CD1c-positive myeloid dendritic cell (primary cell): ENCODE results near the gene CMYA5.

Source experiments
- DNase-seq: peaks from one replicate; pipeline ENCODE4 v3.0.0-alpha.2; 2016; ENCODE audit errors: extremely low spot score

The CMYA5 gene

GRCh38 chr5:79793722-79794121 is 104.1 kb downstream of the CMYA5 start:
- DNase-seq = no peak

GRCh38 chr5:79794347-79794746 is 104.7 kb downstream of the CMYA5 start:
- no peak for DNase-seq

GRCh38 chr5:79795764-79796398 is 106.2 kb downstream of the CMYA5 start:
- no peak for DNase-seq

- DNase-seq = no peak
These were observed 109.4 kb downstream of the CMYA5 start for GRCh38 chr5:79798893-79799590.

- peak; percentile 19 for DNase-seq
These were observed 111.6 kb downstream of the CMYA5 start for GRCh38 chr5:79800979-79801827.

GRCh38 chr5:79802406-79802805 is 112.8 kb downstream of the CMYA5 start:
- peak; percentile 13 for DNase-seq

GRCh38 chr5:79803007-79803406 is 113.4 kb downstream of the CMYA5 start:
- no peak for DNase-seq

GRCh38 chr5:79806741-79807140 is 117.1 kb downstream of the CMYA5 start:
- DNase-seq = no peak

GRCh38 chr5:79809743-79810142 is 120.1 kb downstream of the CMYA5 start:
- DNase-seq = no peak

GRCh38 chr5:79811081-79811480 is 121.4 kb downstream of the CMYA5 start:
- DNase-seq = no peak

GRCh38 chr5:79811904-79812303 is 122.3 kb downstream of the CMYA5 start:
- DNase-seq = no peak

- no peak for DNase-seq
These were observed 125.1 kb downstream of the CMYA5 start for GRCh38 chr5:79814699-79815098.

- no peak for DNase-seq
These were observed 126.4 kb downstream of the CMYA5 start for GRCh38 chr5:79816014-79816413.

- DNase-seq = no peak
These were observed 131.0 kb downstream of the CMYA5 start for GRCh38 chr5:79820648-79821047.

- DNase-seq = no peak
These were observed 134.8 kb downstream of the CMYA5 start for GRCh38 chr5:79824444-79824843.

GRCh38 chr5:79825802-79826201 is 136.2 kb downstream of the CMYA5 start:
- DNase-seq = no peak

- DNase-seq = no peak
These were observed 137.6 kb downstream of the CMYA5 start for GRCh38 chr5:79827159-79827629.

- DNase-seq = no peak
These were observed 139.6 kb downstream of the CMYA5 start for GRCh38 chr5:79829260-79829659.

GRCh38 chr5:79831381-79832309 is 142.0 kb downstream of the CMYA5 start:
- no peak for DNase-seq

- DNase-seq = no peak
These were observed 143.3 kb downstream of the CMYA5 start for GRCh38 chr5:79832911-79833310.

- no peak for DNase-seq
These were observed 144.6 kb downstream of the CMYA5 start for GRCh38 chr5:79834098-79834753.
